Astrocyte of the spinal cord (primary cell): ENCODE results near the gene CSGALNACT2.

Experiments used
- DNase-seq: peaks from one replicate; pipeline ENCODE4 v3.0.0; 2011; ENCODE audit warnings: low read depth, low spot score
- H3K4me3 ChIP-seq: 2 replicates; pipeline ENCODE4 v1.5.1; 2011; ENCODE audit warnings: low read depth, mild to moderate bottlenecking, low read length, moderate library complexity
- CTCF ChIP-seq: IDR thresholded peaks from 2 replicates; pipeline ENCODE4 v1.5.1; 2012; ENCODE audit warnings: low read depth, mild to moderate bottlenecking, low read length, inconsistent platforms
- in situ Hi-C: cut with HindIII; loops from 2 replicates; pipeline ENCODE4 v1.10.0; 2017; ENCODE audit warnings: low sequenced_read_pairs

Gene CSGALNACT2

GRCh38 chr10:43166880-43167497, 28.7 kb downstream of the CSGALNACT2 start:
- no peak for DNase-seq
- TF ChIP-seq CTCF = no peak
- H3K4me3 ChIP-seq = no peak overlapping the region
- in situ Hi-C loops = no loop called here

GRCh38 chr10:43167498-43167889, 29.2 kb downstream of the CSGALNACT2 start:
- DNase-seq = no peak
- in situ Hi-C loops = no loop called here
- TF ChIP-seq CTCF = no peak
- H3K4me3 ChIP-seq = no peak overlapping the region

- in situ Hi-C loops = no loop called here
These were observed 32.2 kb downstream of the CSGALNACT2 start for GRCh38 chr10:43170491-43170890.

GRCh38 chr10:43172645-43173044, 34.4 kb downstream of the CSGALNACT2 start:
- no peak for TF ChIP-seq CTCF
- in situ Hi-C loops = no loop called here
- DNase-seq = no peak
- H3K4me3 ChIP-seq = no peak overlapping the region

More at GRCh38 chr10:43170491-43170890, 32.2 kb downstream of the CSGALNACT2 start:
- H3K4me3 ChIP-seq = no peak overlapping the region
- peak; percentile 32 for TF ChIP-seq CTCF
- peak; percentile 14 for DNase-seq

- TF ChIP-seq CTCF = no peak
- DNase-seq = no peak
- in situ Hi-C loops = no loop called here
- no peak overlapping the region for H3K4me3 ChIP-seq
These were observed 34.9 kb downstream of the CSGALNACT2 start for GRCh38 chr10:43173120-43173519.

GRCh38 chr10:43174969-43175368, 36.7 kb downstream of the CSGALNACT2 start:
- in situ Hi-C loops = no loop called here
- no peak for DNase-seq
- TF ChIP-seq CTCF = no peak
- H3K4me3 ChIP-seq = no peak overlapping the region
